A673 (cell line): ENCODE data around the gene SAXO1. TPM values are rescaled to one million over a fixed set of nuclear protein-coding genes. Genes with fewer than 3 reads are reported as not detected.

ENCODE experiments used
- BruUV-seq: library from RNA; stranded (reverse); fragments of 400-500 nt; replicated peaks from 2 replicates; lab custom pipeline; 2021; lab: Mats Ljungman, UMichigan
- CTCF ChIA-PET: fragments of 300-600 bp; sonication (Branson Sonifier 250); formaldehyde crosslinking; loops from one replicate; lab custom pipeline; 2022; ENCODE audit warnings: antibody characterized with exemption; lab: Charles Lee
- POLR2A ChIA-PET: fragments of 300-600 bp; sonication (Branson Sonifier 250); formaldehyde crosslinking; loops from one replicate; lab custom pipeline; 2022; ENCODE audit warnings: antibody characterized with exemption; ENCODE audit not compliant: low non-redundant PET; lab: Charles Lee
- DNase-seq: peaks from one replicate; pipeline ENCODE4 v3.0.0-alpha.2; 2015; ENCODE audit warnings: low spot score
- H3K27ac ChIP-seq: fragments of 200-600 bp; sonication (generic); 2 replicates; pipeline ENCODE4 v1.5.1; 2016; ENCODE audit warnings: mixed run types, low read depth, mild to moderate bottlenecking, mixed read lengths, antibody characterized with exemption, low read length; ENCODE audit not compliant: poor library complexity, severe bottlenecking
- H3K27me3 ChIP-seq: fragments of 200-600 bp; sonication (generic); replicated peaks from 2 replicates; pipeline ENCODE4 v1.6.1; 2017; ENCODE audit warnings: mixed run types, low read depth, mild to moderate bottlenecking, mixed read lengths, antibody characterized with exemption, low read length; ENCODE audit not compliant: insufficient read depth, poor library complexity
- H3K36me3 ChIP-seq: fragments of 200-600 bp; sonication (generic); 2 replicates; pipeline ENCODE4 v1.6.1; 2016; ENCODE audit warnings: mixed run types, mild to moderate bottlenecking, mixed read lengths, antibody characterized with exemption, low read length; ENCODE audit not compliant: insufficient read depth, poor library complexity, severe bottlenecking
- H3K4me1 ChIP-seq: fragments of 200-600 bp; sonication (generic); 2 replicates; pipeline ENCODE4 v1.6.1; 2017; ENCODE audit warnings: mixed run types, mild to moderate bottlenecking, mixed read lengths, antibody characterized with exemption, low read length; ENCODE audit not compliant: insufficient read depth, poor library complexity, severe bottlenecking
- H3K4me3 ChIP-seq: fragments of 200-600 bp; sonication (generic); 2 replicates; pipeline ENCODE4 v1.5.1; 2016; ENCODE audit warnings: low read depth, mixed run types, mild to moderate bottlenecking, mixed read lengths, low read length; ENCODE audit not compliant: poor library complexity, severe bottlenecking
- H3K9me3 ChIP-seq: fragments of 200-600 bp; sonication (generic); 2 replicates; pipeline ENCODE4 v1.6.1; 2016; ENCODE audit warnings: mixed run types, low read depth, mild to moderate bottlenecking, mixed read lengths, antibody characterized with exemption, low read length; ENCODE audit not compliant: poor library complexity, severe bottlenecking
- EZH2 ChIP-seq: fragments of 200-600 bp; sonication (generic); IDR thresholded peaks from 2 replicates; pipeline ENCODE4 v1.6.1; 2017; ENCODE audit warnings: borderline replicate concordance, low read depth, mild to moderate bottlenecking, mixed read lengths, antibody characterized with exemption, low read length; ENCODE audit not compliant: poor library complexity, severe bottlenecking
- intact Hi-C: fragments of 100-400 bp; cut with micrococcal nuclease; formaldehyde crosslinking; loops from one replicate; pipeline ENCODE4 v1.10.0; 2022; ENCODE audit not compliant: unreplicated experiment
- total RNA-seq: library from RNA; stranded (reverse); gene quantifications from 2 replicates; pipeline ENCODE4 v1.2.3, GENCODE V29; 2021
- TF ChIP-seq, protein P1 (sequence below): fragments of 300-800, 200-600 bp; sonication (generic); conservative IDR thresholded peaks from 2 replicates; pipeline ENCODE4 v1.5.1; 2017; ENCODE audit warnings: low read depth, mild to moderate bottlenecking, antibody characterized with exemption, low read length, moderate library complexity, mixed read lengths

The SAXO1 gene
- total RNA-seq, 1 experiment from 2014 or later = not detected

DNA sequence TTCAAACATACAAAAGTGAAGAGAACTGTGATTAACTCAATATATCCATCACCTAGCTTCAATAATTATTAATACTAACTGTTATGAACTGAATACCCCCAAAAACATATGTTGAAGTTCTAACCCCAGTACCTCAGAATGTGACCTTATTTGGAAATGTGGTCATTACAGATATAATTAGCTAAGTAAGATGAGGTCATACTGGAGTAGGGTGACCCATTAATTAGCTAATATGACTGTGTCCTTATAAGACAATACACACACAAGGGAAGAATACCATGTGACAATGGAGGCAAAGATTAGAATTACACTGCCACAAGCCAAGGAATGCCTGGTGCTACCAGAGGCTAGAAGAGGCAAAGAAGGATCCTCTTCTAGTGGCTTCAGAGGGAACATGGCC, 24.0 kb upstream of the SAXO1 start:
- no peaks in the 10 kb centered on the region for H3K4me1 ChIP-seq
- POLR2A ChIA-PET = no interaction called here
- H3K36me3 ChIP-seq = peaks cover 16% of the 10 kb centered on the region
- no peaks in the 10 kb centered on the region for H3K9me3 ChIP-seq
- H3K27me3 ChIP-seq = no peaks in the 10 kb centered on the region
- CTCF ChIA-PET = no interaction called here
- H3K27ac ChIP-seq = no peak overlapping the region
- no peak overlapping the region for H3K4me3 ChIP-seq
- no peak for DNase-seq
- BruUV-seq = no TSS peak
- intact Hi-C loops = no loop called here
- no peak for TF ChIP-seq EZH2
- TF ChIP-seq, protein P1, sequence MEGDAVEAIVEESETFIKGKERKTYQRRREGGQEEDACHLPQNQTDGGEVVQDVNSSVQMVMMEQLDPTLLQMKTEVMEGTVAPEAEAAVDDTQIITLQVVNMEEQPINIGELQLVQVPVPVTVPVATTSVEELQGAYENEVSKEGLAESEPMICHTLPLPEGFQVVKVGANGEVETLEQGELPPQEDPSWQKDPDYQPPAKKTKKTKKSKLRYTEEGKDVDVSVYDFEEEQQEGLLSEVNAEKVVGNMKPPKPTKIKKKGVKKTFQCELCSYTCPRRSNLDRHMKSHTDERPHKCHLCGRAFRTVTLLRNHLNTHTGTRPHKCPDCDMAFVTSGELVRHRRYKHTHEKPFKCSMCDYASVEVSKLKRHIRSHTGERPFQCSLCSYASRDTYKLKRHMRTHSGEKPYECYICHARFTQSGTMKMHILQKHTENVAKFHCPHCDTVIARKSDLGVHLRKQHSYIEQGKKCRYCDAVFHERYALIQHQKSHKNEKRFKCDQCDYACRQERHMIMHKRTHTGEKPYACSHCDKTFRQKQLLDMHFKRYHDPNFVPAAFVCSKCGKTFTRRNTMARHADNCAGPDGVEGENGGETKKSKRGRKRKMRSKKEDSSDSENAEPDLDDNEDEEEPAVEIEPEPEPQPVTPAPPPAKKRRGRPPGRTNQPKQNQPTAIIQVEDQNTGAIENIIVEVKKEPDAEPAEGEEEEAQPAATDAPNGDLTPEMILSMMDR = no peak

DNA sequence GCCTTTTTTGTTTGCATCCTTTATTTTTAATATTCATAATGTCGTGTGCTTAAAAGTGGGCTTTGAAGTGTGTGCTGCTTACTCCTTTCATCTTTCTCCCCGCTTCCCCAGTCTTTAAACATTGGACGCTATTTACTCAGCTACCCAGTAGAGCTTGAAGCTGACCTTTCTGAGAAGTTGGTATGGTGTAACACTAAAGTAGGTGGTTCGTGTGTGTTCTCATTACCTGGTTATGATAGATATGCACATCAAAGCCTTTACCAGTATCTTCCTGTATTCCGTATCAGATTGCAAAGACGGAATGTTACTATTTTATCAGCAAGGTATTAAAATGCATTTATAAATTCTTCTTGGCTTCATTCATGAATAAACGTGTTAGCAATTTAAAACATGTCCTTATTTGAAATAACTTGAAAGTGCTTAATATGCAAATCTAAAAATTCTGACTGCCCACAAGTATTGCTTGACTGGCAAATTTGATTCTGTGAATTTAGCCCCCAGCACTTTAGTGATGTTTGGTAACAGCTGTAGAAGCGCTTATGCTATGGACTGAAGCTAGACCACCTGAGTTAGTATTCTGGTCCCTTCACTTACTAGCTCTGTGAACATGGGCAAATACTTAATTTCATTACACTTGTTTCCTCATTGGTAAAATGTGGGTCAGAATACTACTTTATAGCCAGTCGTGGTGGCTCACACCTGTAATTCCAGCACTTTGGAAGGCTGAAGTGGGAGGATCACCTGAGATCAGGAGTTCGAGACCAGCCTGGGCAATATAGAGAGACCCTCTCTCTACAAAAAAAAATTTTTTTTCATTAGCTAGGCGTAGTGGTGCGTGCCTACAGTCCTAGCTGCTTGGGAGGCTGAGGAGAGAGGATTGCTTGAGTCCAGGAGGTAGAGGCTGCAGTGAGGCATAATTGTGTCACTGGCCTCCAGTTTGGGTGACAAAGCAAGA, 17.9 kb upstream of the SAXO1 start:
- POLR2A ChIA-PET = no interaction called here
- intact Hi-C loops = no loop called here
- no peak for TF ChIP-seq EZH2
- TF ChIP-seq, protein P1 = no peak
- DNase-seq = no peak
- Histone ChIP-seq H3K27me3 (no peaks in the 10 kb centered on the region), H3K36me3 (no peaks in the 10 kb centered on the region), H3K27ac (no peak overlapping the region), H3K4me1 (no peaks in the 10 kb centered on the region), H3K4me3 (peak overlapping the region; percentile 71), H3K9me3 (no peaks in the 10 kb centered on the region)
- CTCF ChIA-PET = no interaction called here
- TSS peak; percentile 60 for BruUV-seq

DNA sequence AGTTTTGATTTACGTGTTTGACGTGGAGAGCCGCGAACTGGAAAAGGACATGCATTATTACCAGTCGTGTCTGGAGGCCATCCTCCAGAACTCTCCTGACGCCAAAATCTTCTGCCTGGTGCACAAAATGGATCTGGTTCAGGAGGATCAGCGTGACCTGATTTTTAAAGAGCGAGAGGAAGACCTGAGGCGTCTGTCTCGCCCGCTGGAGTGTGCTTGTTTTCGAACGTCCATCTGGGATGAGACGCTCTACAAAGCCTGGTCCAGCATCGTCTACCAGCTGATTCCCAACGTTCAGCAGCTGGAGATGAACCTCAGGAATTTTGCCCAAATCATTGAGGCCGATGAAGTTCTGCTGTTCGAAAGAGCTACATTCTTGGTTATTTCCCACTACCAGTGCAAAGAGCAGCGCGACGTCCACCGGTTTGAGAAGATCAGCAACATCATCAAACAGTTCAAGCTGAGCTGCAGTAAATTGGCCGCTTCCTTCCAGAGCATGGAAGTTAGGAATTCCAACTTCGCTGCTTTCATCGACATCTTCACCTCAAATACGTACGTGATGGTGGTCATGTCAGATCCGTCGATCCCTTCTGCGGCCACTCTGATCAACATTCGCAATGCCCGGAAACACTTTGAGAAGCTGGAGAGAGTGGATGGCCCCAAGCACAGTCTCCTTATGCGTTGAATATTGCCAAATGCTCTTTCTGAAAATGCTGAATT, 17.1 kb upstream of the SAXO1 start:
- ChIA-PET CTCF (no interaction called here), POLR2A (no interaction called here)
- H3K27me3 ChIP-seq = no peaks in the 10 kb centered on the region
- peak; percentile 0 for DNase-seq
- no peaks in the 10 kb centered on the region for H3K4me1 ChIP-seq
- no peaks in the 10 kb centered on the region for H3K36me3 ChIP-seq
- H3K27ac ChIP-seq = peak overlapping the region; percentile 89
- no peaks in the 10 kb centered on the region for H3K9me3 ChIP-seq
- H3K4me3 ChIP-seq = peak overlapping the region; percentile 71
- intact Hi-C loops = loop anchor here (2.0 to 5.0 kb wide), 3 partner anchors 125 to 407 kb away; partner anchors contain the start of gene DENND4C
- no peak for TF ChIP-seq EZH2
- TF ChIP-seq, protein P1 = no peak
- no TSS peak for BruUV-seq
